ENCODE data around the gene TMEM82.

TMEM82 gene

DNA sequence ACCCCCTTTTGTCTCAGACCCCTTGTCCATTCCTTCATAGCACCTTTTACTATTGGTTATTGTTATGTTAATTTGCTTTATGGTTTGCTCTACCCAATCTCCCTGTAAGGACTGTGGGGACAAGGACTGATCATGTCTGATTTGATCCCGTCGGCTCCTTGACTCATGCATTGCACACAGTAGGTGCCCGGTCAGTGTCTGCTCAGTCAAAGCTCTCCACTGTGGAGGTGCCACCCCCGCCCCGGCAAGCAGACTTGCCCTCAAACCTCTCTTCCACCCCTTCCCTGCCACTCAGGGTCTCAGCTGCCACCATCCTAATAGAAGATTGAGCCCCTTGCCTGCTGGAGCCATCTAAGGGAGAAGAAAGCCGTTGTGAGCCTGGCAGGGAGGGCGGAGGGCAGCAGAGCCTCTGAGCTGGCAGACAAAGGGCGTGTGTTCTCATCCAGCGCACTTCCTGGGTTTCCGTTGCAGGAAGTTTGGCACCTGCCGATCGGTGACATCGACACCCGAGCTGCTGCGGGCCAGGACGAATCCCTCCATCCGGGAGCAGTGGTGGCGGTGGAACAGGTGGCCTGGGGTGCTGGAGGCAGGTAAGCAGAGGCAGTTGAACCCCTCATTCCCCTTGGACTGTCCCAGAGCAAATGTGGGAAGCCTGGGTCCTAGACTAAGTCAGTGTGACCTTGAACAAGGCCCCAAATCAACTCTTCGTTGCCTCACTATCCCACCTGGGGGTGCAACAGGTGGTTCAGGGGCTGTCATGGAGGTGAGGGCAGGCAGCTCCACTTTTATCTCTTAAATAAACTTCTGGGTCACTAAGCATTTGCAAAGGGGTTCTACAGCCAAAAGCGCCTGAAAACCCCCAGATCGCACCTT is 14.1 kb downstream of the TMEM82 start:
- DNase-seq (ENCODE audit: low read depth) = no peak

DNA sequence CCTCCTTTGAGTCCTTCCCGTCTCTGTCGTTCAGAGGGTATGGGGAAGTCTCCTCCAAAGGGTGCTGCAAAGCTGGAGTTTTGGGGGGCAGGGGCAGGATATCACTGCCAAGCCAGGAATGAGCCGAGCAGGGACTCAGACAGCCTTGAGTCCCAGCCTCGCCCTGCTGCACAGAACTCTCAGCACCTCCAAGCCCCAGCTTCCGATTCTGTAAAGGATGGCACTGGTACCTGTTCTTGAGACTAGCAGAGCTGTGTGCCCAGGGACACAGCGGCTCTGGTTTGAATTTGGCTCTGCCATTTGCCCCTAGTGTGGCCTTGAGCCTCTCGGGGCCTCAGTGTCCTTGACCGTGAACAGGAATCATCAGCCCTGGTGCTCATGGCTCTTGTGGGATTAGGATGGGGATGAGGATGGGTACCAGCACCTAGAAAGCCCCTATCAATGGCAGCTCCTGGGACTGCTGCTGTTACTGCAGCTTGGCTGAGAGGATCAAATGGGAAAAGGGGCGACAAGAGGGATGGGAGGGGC is 14.8 kb downstream of the TMEM82 start:
- no peak for DNase-seq (ENCODE audit: low read depth)

DNA sequence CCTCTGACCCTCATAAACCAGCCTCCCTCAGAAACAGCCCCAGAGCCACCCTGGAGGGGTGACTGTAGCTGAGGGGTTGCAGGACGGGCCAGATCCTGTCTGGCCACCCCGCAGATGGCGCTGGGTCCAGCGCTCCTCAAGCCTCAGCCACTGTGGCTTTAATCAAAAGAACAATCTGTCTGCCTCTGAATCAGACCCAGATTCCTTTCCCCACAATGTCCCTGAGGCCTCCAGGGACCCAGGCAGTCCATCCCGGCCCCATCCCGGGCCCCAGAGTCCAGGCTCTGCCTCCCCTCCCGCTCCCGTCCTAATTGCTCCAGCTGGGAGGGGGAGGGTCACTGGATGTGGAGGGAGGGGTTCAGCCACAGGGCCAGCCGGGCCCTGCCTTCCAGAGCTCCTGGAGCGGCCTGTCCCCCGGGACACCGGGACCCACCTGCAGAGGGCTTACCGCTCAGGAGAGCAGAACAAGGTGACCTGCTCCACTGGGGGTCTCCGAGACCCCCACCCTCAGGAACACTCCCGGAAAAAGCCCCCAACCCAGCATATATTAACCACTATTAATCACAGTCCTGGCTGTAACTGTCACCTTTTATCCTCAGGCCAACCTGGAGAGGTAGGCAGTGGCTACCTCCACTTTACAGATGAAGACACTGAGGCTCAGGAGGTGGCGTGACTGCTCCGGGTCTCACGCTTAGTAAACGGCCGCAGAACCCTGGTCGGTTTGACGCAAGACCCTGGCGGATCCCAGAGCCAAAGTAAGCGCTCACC is 15.5 kb downstream of the TMEM82 start:
- no peak for DNase-seq (ENCODE audit: low read depth)

DNA sequence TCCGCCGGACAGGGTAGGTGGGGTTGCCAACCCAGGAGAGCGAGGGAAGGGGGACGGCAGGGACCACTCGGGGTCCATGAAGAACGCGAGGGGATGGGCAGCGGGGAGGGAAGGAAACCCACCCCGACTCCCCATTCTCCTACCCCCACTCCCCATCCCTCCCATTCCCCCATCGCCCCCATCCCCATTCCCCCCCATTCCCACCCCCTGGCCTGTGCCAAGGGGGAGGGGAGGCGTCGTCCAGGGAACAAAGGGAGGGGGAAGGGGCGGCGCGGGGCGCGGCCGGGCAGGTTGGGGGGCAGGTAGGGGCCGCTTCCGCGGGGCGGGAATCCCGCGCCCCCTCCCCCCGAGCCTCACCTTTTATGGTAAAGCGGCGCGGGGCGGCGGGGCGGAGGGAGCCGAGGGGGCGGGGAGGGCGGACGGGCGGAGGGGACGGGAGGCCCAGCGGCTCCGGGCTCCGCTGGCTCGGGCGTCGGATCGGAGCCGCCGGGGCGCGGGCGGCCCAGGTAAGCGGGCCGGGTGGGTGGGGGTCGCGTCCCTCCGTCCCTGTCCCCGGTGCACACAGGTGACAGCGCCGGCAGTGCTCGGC is 16.1 kb downstream of the TMEM82 start, which contains the start of gene FBLIM1:
Gene FBLIM1, plus strand, starts transcription at position 453 of the 589 bp plus-strand sequence. CDS start 6,189 bp downstream, outside the sequence.
- DNase-seq (ENCODE audit: low read depth) = no peak

DNA sequence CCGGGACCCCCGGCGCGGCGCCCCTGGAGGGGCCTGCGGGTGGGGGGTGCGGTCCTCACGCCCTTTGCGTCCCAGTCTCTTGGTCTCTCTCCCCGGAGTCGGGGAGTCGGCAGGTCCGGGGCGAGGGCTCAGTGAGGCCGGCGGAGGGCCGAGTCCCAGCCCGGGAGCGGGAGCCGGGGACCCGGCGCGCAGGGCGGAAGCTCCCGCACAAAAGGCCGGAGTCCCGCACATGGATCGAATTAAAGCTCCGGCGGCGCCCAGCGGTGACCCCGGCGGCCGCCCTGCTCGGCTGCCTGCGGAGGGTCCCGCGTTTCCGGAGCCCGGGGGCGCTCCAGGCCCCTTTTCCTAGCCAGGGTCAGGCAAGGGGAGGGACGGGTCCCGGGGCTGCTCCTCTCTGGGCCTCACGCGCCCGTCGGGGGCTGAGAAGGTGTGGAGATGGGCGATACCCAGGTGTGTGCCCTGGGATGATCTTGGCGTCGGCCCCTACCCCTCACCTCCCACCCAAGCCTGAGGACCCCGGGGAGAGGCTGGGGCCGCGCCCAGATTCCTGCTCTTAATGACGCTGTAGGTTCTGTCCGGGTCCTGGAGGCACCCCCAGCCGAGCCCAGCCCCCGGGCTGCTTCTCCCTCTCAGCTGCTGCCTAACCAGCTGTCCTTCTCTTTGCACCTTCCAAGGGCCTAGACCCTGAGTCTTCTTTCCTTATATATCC is 16.8 kb downstream of the TMEM82 start:
- no peak for DNase-seq (ENCODE audit: low read depth)

DNA sequence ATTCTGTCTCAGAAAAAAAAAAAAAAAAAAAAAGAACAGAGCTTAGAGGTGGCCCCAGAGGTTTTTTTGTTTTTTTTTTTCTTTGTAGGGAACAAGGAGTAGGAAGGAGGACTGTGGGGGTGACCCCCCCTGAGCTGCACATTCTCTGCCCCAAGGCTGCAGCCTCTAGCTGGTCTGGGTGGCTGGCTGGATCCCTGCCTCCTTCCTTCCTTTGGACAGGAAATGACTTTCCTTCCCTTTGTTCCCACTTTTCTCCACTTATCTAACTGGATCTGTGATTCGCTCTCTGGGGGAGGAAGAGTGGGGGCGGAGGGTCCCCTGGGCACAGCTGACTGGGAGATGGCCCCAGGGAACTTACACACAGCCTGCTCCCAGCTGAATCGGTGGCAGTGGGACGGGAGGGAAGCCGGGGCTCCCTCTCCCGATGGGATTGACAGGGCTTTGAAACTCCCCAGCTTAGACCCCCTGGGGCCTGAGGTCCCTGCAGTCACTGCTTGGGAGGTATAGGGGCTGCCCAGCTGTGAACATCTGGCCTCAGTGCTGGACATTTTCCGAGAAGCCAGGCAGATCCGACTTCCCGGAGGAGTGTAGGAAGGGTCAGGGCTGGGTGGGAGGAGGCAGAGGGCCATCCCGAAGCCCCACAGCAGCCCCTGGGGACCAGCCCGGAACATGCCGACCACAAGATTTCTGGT is 18.4 kb downstream of the TMEM82 start:
- DNase-seq (ENCODE audit: low read depth) = no peak

DNA sequence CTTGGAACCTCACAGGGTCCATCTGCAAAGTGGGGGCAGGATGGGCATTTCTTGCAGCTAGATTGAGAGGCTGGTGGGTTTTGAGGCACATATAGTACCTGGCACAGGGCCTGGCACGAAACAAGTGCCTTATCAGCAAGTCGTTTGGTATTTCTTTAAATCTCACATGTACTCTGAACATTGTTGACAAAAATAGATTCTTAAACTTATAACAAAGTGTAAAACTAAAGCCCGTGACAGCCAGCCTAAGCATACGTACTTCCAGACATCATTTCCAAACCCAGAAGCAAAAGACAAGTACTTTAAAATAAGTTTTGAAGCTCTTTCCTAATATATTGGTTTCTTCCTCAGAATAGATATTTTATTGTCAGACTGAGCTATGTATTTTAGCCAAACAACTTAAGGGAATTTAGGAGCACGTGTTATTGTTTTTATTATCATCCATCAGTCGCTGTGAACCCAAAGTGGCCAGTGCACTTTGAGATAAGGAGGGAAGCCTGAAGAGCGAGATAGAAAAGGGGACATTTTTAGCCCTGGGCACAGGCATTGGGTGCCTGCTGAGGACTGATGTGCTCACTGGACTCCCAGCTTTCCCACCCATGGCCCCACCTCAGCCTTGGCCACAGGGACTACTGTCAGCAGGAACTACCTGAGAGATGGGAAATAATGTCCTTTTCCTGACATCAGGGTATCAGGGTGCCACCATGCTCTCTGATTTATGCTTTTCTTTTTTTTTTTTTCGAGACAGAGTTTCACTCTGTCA is 19.2 kb downstream of the TMEM82 start:
- no peak for DNase-seq (ENCODE audit: low read depth)

DNA sequence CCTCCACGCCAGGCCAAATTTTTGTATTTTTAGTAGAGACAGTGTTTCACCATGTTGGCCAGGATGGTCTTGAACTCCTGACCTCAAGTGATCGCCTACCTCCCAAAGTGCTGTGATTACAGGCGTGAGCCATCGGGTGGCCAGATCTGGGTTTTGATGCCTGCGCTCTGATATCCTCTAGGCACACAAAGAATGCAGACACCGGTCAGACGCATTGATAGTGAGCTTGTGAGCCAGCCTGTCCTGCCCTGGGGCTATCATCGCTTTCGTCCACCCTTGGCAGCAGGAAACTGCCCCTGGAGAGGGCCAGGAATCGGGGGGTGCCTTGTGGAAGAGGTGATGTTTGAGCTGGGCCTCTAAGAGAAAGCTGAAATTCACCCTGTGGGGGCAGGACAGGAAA is 20.2 kb downstream of the TMEM82 start:
- DNase-seq (ENCODE audit: low read depth) = no peak

DNA sequence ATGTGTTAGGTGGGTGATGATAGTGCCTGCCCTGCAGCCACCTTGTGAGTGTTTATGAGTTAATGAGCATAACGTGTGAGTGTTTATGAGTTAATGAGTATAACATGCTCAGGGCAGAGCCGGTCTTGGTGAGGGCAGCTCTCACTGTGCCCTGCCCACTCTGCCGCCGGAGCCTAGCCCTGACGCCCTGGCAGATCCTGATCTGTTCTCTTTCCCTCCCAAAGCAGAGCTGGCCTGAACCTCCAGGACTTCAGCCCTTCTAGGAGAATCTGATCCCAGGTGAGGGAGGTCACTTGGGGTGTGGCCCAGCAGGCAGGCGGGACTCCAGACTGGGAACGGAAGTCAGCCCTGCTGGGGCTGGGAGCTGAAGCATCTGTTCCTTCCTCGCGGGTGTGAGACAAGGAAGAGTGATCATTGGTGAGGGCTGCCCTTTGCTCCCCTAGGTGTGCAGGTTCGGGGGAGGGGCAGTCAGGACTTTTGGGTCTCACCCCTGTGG is 22.0 kb downstream of the TMEM82 start:
- DNase-seq (ENCODE audit: low read depth) = no peak

DNA sequence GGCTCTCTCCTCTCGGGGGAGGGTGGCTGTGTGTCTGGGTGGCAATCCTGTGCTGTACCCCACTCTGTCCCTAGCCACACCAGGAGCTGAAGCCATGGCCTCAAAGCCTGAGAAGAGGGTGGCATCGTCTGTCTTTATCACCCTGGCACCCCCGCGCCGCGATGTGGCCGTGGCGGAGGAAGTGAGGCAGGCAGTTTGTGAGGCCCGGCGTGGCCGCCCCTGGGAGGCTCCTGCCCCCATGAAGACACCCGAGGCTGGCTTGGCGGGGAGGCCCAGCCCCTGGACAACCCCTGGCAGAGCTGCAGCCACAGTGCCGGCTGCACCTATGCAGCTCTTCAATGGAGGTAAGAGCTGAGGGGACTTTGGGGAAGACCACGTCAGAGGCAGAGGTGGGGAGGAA is 22.6 kb downstream of the TMEM82 start:
- no peak for DNase-seq (ENCODE audit: low read depth)

DNA sequence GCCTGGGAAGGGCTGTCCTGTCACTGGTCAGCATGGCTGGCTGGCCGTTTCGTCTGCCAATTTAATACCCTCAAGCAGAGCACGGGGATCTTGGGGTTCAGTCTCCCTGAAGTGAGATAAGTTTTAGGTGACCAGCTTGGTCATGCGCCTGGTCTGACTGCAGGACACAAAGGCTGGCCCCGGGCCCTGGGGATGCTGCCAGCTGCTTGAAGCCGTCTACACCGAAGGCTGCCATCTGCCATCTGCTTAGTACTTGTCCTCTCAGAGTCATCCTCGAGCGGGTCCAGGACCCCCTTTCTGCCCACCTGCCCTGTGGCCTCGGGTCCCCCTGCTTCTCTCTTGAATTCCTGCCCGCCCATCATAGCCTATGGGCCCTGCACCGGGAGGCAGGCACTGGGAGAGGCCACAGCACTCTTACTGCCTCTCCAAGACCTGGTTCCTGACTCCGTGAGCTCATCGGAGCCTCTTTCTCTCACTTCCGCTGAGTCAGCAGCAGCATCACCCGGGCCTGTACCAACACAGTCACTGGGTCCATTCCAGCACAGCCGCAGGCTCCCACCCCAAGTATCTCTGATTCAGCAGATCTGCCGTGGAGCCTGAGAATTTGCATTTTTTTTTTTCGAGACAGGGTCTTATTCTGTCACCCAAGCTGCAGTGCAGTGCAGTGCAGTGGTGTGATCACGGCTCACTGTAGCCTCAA is 23.3 kb downstream of the TMEM82 start:
- peak; percentile 58 for DNase-seq (ENCODE audit: low read depth)

DNA sequence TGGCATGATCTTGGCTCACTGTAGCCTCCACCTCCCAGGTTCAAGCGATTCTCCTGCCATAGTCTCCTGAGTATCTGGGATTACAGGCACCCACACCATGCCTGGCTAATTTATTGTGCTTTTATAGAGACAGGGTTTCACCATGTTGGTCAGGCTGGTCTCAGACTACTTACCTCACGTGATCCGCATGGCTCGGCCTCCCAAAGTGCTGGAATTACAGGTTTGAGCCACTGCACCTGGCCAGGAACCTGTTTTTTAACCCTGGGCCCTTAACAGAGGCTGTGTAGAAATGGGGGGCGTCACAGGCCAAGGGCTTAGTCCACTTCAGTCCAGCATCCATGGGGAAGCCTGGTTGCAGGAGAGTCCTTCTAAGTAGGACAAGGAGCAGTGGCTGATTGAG is 25.6 kb downstream of the TMEM82 start:
- no peak for DNase-seq (ENCODE audit: low read depth)

DNA sequence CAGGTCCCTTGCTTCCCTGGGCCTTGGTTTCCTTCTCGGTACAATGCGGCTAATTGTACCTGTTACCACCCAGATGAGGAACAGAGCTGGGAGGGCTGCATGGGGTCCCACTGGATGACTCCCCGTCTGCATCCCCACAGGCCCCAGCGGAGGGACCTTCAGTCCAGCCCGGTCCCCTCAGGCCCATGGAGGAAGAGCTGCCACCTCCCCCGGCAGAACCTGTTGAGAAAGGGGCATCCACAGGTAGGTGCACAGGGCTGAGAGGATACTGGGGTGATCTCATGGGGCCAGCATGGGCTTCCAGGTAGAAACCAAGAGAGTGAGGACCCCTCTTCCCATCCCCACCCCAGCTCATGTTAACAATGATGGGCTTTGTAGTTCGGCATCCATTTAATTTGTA is 26.1 kb downstream of the TMEM82 start:
- DNase-seq (ENCODE audit: low read depth) = no peak

DNA sequence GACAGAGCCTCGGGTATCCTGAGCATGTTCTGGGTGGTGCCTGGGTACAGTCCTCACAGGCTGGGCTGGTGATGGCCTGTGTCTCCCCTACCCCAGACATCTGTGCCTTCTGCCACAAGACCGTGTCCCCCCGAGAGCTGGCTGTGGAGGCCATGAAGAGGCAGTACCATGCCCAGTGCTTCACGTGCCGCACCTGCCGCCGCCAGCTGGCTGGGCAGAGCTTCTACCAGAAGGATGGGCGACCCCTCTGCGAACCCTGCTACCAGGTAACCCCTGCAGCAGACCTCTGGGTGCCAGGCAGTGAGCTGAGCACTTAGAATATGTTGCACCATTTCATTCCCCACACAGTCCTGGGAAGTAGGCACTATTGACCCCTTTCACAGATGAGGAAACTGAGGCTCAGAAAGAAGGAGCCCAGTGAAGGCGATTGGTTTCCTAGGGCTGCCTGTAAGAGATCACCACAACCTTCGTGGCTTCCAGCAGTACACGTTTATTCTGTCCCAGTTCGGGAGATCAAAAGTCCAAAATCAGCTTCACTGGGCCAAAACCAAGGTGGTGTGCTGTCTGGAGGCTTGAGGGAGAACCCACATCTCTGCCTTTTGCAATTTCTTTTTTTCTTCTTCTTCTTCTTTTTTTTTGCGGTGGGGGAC is 28.1 kb downstream of the TMEM82 start:
- no peak for DNase-seq (ENCODE audit: low read depth)

DNA sequence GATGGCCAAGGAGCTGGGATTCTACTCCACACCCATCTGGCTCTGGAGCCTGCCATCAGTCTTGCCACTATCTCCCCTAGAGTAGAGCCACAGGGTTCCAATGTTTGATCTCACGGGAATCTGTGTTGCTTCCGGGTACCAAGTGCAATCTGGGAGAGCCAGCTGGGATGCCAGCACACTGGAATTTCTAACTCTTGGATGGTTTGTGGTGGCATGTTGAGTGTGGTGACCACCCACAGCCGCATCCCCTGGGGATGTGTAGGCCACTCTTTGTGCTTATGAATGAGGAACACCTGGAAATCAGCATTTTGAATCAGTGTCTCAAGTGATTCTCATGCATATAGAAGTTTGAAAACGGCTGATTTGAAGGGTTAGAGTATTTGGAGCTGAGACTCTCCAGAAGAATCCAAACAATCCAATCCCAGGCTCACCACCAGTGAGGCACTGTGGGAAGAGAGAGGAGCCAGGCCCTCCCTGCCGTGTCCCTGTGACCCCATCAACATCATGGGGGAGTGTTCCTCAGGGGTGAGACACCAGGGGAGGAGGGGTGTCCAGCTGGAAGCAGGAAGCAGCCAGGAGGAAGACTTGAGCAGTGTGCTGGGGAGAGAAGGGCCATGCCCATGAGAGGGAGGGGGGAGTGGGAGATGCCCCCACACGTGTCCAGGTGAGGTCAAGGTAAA is 29.7 kb downstream of the TMEM82 start:
- no peak for DNase-seq (ENCODE audit: low read depth)

DNA sequence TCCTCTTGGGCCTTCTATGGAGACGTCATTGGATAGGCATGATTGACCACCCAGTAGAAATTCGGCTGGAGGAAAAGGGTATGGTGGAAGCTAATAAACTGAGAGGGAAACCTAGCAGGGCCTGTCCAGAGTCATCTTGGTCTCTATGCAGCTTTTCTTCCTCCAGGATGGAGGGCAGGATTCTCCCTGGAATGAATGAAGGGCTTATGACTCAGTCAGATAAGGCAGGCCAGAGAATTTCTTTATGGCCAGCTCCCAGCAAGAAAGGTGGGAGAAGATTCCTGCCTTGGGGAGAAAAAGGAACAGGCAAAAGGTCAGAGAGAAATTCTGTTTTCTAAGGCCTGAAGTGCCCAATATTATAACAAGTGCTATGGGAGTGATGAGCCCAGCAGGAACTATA is 33.4 kb downstream of the TMEM82 start:
- no peak for DNase-seq (ENCODE audit: low read depth)

DNA sequence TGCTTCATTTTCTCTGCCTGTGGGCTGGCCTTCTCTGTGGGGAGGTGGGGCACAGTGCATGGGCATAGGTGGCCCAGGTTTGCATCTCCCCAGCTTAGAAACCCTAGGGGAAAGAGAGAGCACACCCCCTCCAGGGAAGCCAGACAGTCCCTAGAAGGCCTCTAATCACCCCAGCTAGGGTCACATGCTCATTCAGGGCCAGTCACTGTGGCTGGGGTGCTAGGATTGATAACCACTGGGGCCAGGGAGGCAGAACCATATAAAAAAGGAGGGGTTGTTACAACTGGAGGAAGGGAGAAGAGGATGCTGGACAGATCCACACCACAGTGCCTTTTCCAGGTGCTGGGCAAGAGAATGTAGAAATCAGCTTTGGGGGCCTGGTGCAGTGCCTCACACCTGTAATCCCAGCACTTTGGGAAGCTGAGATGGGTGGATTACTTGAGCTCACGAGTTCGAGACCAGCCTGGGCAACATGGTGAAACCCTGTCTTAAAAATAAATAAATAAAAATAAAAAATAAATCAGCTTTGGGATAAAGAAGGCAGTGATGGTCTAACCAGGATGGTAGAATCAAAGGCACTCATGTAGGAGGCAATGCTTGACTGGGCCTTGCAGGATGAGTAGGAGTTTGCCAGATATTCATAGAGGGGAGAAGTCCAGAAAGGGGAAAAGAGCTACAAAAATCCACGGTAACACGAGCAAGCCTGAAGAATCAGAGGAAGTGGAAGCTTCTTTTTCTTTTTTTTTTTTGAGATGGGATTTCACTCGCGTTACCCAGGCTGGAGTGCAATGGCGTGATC is 35.8 kb downstream of the TMEM82 start:
- no peak for DNase-seq (ENCODE audit: low read depth)

DNA sequence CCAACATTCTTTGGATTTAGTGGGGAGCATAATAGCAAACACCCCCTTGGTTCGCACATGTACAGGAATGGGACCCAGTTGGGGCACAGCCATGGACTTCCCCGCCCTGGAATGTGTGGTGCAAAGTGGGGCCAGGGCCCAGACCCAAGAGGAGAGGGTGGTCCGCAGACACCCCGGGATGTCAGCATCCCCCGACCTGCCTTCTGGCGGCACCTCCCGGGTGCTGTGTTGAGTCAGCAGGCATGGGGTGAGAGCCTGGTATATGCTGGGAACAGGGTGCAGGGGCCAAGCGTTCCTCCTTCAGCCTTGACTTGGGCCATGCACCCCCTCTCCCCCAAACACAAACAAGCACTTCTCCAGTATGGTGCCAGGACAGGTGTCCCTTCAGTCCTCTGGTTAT is 43.4 kb downstream of the TMEM82 start:
- no peak for DNase-seq (ENCODE audit: low read depth)
